BLaER1 treated with 17β-estradiol and CSF1 and Interleukin-3, amounts not matched to agents 10 nM and 100 nM (cell line): Measurements from ENCODE around the gene C14orf132.

Experiments used
- H3K27ac ChIP-seq, 11 experiments: shearing (Covaris generic); formaldehyde crosslinking; 2 replicates each; pipeline ENCODE4 v1.8.1; 2022
- H3K27me3 ChIP-seq, 11 experiments: shearing (Covaris generic); formaldehyde crosslinking; 2 replicates each; pipeline ENCODE4 v1.8.1; 2022
- H3K36me3 ChIP-seq, 11 experiments: shearing (Covaris generic); formaldehyde crosslinking; 2 replicates each; pipeline ENCODE4 v1.8.1; 2022
- H3K4me1 ChIP-seq, 10 experiments: shearing (Covaris generic); formaldehyde crosslinking; 2 replicates each; pipeline ENCODE4 v1.8.1; 2022
- H3K4me2 ChIP-seq, 11 experiments: shearing (Covaris generic); formaldehyde crosslinking; 2 replicates each; pipeline ENCODE4 v1.8.1; 2022
- H3K4me3 ChIP-seq, 10 experiments: shearing (Covaris generic); formaldehyde crosslinking; 2 replicates each; pipeline ENCODE4 v1.8.1; 2022
- H3K9ac ChIP-seq, 11 experiments: shearing (Covaris generic); formaldehyde crosslinking; 2 replicates each; pipeline ENCODE4 v1.8.1; 2022
- H3K9me3 ChIP-seq, 11 experiments: shearing (Covaris generic); formaldehyde crosslinking; replicated peaks in 1 of 11; 2 replicates each; pipeline ENCODE4 v1.8.1; 2022
- H4K20me1 ChIP-seq, 11 experiments: shearing (Covaris generic); formaldehyde crosslinking; 2 replicates each; pipeline ENCODE4 v1.8.1; 2022
- Cebpa-rat ChIP-seq, 11 experiments: shearing (Covaris generic); IDR thresholded peaks; 2 replicates each; pipeline ENCODE4 v1.8.1; 2022

Gene C14orf132

GRCh38 chr14:96014176-96014575, 25.0 kb upstream of the C14orf132 start:
- no peak overlapping the region for H3K4me2 ChIP-seq
- H3K4me1 ChIP-seq: peaks cover 0 to 20% (median 8%) of the 10 kb centered on the region in 10 experiments; a peak in 13 of 20 replicates
- no peaks in the 10 kb centered on the region for H4K20me1 ChIP-seq
- no peak overlapping the region for H3K27ac ChIP-seq
- H3K27me3 ChIP-seq: no peaks in the 10 kb centered on the region
- no peak overlapping the region for H3K9ac ChIP-seq
- peaks cover 0 to 9% (median 0%) of the 10 kb centered on the region in 11 experiments; a peak in 5 of 22 replicates for H3K36me3 ChIP-seq
- no peak overlapping the region for H3K4me3 ChIP-seq
- H3K9me3 ChIP-seq: peaks cover 18 to 29% (median 24%) of the 10 kb centered on the region in 11 experiments
- TF ChIP-seq Cebpa-rat (IDR thresholded peaks at IDR 0.05): no peak

- Histone ChIP-seq H3K4me2 (no peak overlapping the region), H3K9me3 (peaks cover 0 to 12% (median 4%) of the 10 kb centered on the region in 11 experiments; a peak in 14 of 22 replicates), H3K27ac (no peak overlapping the region), H4K20me1 (no peaks in the 10 kb centered on the region), H3K9ac (no peak overlapping the region), H3K36me3 (no peaks in the 10 kb centered on the region), H3K27me3 (no peaks in the 10 kb centered on the region), H3K4me3 (no peak overlapping the region), H3K4me1 (peaks cover 0 to 12% (median 8%) of the 10 kb centered on the region in 10 experiments; a peak in 13 of 20 replicates)
- TF ChIP-seq Cebpa-rat (IDR thresholded peaks at IDR 0.05): no peak
These were observed 22.5 kb upstream of the C14orf132 start for GRCh38 chr14:96016501-96017160.

GRCh38 chr14:96017882-96018281, 21.3 kb upstream of the C14orf132 start:
- no peak overlapping the region for H3K9ac ChIP-seq
- peaks cover 0 to 12% (median 0%) of the 10 kb centered on the region in 11 experiments; a peak in 3 of 22 replicates for H3K9me3 ChIP-seq
- H4K20me1 ChIP-seq: no peaks in the 10 kb centered on the region
- no peak for TF ChIP-seq Cebpa-rat (IDR thresholded peaks at IDR 0.05)
- H3K4me3 ChIP-seq: no peak overlapping the region
- H3K4me2 ChIP-seq: no peak overlapping the region
- H3K4me1 ChIP-seq: peaks cover 0 to 2% (median 2%) of the 10 kb centered on the region in 10 experiments; a peak in 9 of 20 replicates
- H3K27ac ChIP-seq: no peak overlapping the region
- H3K27me3 ChIP-seq: no peaks in the 10 kb centered on the region
- no peaks in the 10 kb centered on the region for H3K36me3 ChIP-seq

- Histone ChIP-seq H3K4me2 (peak overlapping the region in 10 of 11 experiments; percentile 28 to 76 (median 56); a peak in 19 of 22 replicates), H3K36me3 (no peaks in the 10 kb centered on the region), H3K27me3 (no peaks in the 10 kb centered on the region), H3K4me1 (peaks cover 4 to 15% (median 12%) of the 10 kb centered on the region in 10 experiments; a peak in 18 of 20 replicates), H3K27ac (no peak overlapping the region), H3K4me3 (no peak overlapping the region), H4K20me1 (no peaks in the 10 kb centered on the region), H3K9ac (no peak overlapping the region), H3K9me3 (no peaks in the 10 kb centered on the region)
- TF ChIP-seq Cebpa-rat (IDR thresholded peaks at IDR 0.05): no peak
These were observed 11.5 kb upstream of the C14orf132 start for GRCh38 chr14:96027431-96028355.

GRCh38 chr14:96029089-96029645, 10.0 kb upstream of the C14orf132 start:
- Histone ChIP-seq H3K27me3 (no peaks in the 10 kb centered on the region), H3K4me3 (no peak overlapping the region), H3K27ac (no peak overlapping the region), H3K36me3 (no peaks in the 10 kb centered on the region), H3K9ac (no peak overlapping the region), H3K9me3 (no peaks in the 10 kb centered on the region), H3K4me2 (no peak overlapping the region), H4K20me1 (no peaks in the 10 kb centered on the region), H3K4me1 (peaks cover 4 to 15% (median 12%) of the 10 kb centered on the region in 10 experiments; a peak in 18 of 20 replicates)
- no peak for TF ChIP-seq Cebpa-rat (IDR thresholded peaks at IDR 0.05)

- Histone ChIP-seq H3K4me3 (no peak overlapping the region), H3K9ac (no peak overlapping the region), H3K9me3 (no peaks in the 10 kb centered on the region; a peak in 1 of 22 replicates), H3K4me1 (peaks cover 4 to 15% (median 12%) of the 10 kb centered on the region in 10 experiments; a peak in 18 of 20 replicates), H3K27ac (no peak overlapping the region), H3K4me2 (no peak overlapping the region), H4K20me1 (no peaks in the 10 kb centered on the region), H3K27me3 (no peaks in the 10 kb centered on the region), H3K36me3 (no peaks in the 10 kb centered on the region)
- no peak for TF ChIP-seq Cebpa-rat (IDR thresholded peaks at IDR 0.05)
These were observed 8.9 kb upstream of the C14orf132 start for GRCh38 chr14:96030108-96030760.

GRCh38 chr14:96031691-96032090, 7.5 kb upstream of the C14orf132 start:
- TF ChIP-seq Cebpa-rat (IDR thresholded peaks at IDR 0.05): no peak
- no peak overlapping the region for H3K4me3 ChIP-seq
- no peak overlapping the region for H3K4me2 ChIP-seq
- no peaks in the 10 kb centered on the region for H4K20me1 ChIP-seq
- peaks cover 4 to 14% (median 12%) of the 10 kb centered on the region in 10 experiments; a peak in 18 of 20 replicates for H3K4me1 ChIP-seq
- no peak overlapping the region for H3K27ac ChIP-seq
- no peak overlapping the region for H3K9ac ChIP-seq
- H3K9me3 ChIP-seq: no peaks in the 10 kb centered on the region; a peak in 1 of 22 replicates
- H3K27me3 ChIP-seq: no peaks in the 10 kb centered on the region
- H3K36me3 ChIP-seq: no peaks in the 10 kb centered on the region

- Histone ChIP-seq H3K27me3 (peaks cover 0 to 12% (median 6%) of the 10 kb centered on the region in 11 experiments; a peak in 7 of 22 replicates), H4K20me1 (no peaks in the 10 kb centered on the region; a peak in 2 of 22 replicates), H3K4me1 (peaks cover 13 to 25% (median 17%) of the 10 kb centered on the region in 10 experiments), H3K4me2 (no peak overlapping the region), H3K4me3 (no peak overlapping the region), H3K9me3 (no peaks in the 10 kb centered on the region; a peak in 1 of 22 replicates), H3K36me3 (no peaks in the 10 kb centered on the region), H3K27ac (no peak overlapping the region), H3K9ac (no peak overlapping the region)
- no peak for TF ChIP-seq Cebpa-rat (IDR thresholded peaks at IDR 0.05)
These were observed 3.7 kb upstream of the C14orf132 start for GRCh38 chr14:96035456-96035855.
